Upper lobe of right lung (tissue), 1 donor: ENCODE measurements around the gene EML1. TPM values are rescaled to one million over a fixed set of nuclear protein-coding genes. Genes with fewer than 3 reads are reported as not detected.
A peak's percentile ranks its signal among the peaks of the same experiment; 100 is the strongest.

ENCODE experiments used
- ATAC-seq: fragments of 200-7000 bp; cut with Tn5 transposase; one replicate; pipeline ENCODE4 v1.9.1; 2020; ENCODE audit warnings: mild to moderate bottlenecking, moderate library complexity
- DNase-seq: peaks from one replicate; pipeline ENCODE4 v3.0.0-alpha.2; 2020
- H3K27ac ChIP-seq: fragments of 200-600 bp; one replicate; pipeline ENCODE4 v1.8.0; 2022
- H3K27me3 ChIP-seq: fragments of 200-600 bp; one replicate; pipeline ENCODE4 v1.8.0; 2022; ENCODE audit warnings: mild to moderate bottlenecking
- H3K36me3 ChIP-seq: fragments of 200-600 bp; one replicate; pipeline ENCODE4 v1.8.0; 2022
- H3K4me1 ChIP-seq: fragments of 200-600 bp; one replicate; pipeline ENCODE4 v1.8.0; 2022
- H3K4me3 ChIP-seq: fragments of 200-600 bp; one replicate; pipeline ENCODE4 v1.8.0; 2022; ENCODE audit warnings: mild to moderate bottlenecking
- H3K9me3 ChIP-seq: fragments of 200-600 bp; one replicate; pipeline ENCODE4 v1.8.0; 2022
- CTCF ChIP-seq: fragments of 200-600 bp; IDR thresholded peaks from one replicate; pipeline ENCODE4 v1.8.0; 2022; ENCODE audit warnings: antibody characterized with exemption
- intact Hi-C: fragments of 100-400 bp; cut with DNase I; formaldehyde crosslinking; loops from one replicate; pipeline ENCODE4 v1.11.0; 2022
- total RNA-seq: library from RNA; stranded (reverse); fragmentation: NEBNext Ultra II Directional; extraction: Animal tissue kit (Norgen Biotek cat#: 25700); gene quantifications from one replicate; pipeline ENCODE4 v1.2.1, GENCODE V29; 2021
- donor health status: DM: no; HTN: yes; CAD: no; lungs with severe emphysema.

Gene EML1
- total RNA-seq, 1 donor from 2014 or later = 42.2 TPM

- H3K4me3 ChIP-seq = no peak overlapping the region
- ATAC-seq (no peak), DNase-seq (peak; percentile 52)
- no peaks in the 10 kb centered on the region for H3K36me3 ChIP-seq
- H3K9me3 ChIP-seq = no peaks in the 10 kb centered on the region
- no peak overlapping the region for H3K27ac ChIP-seq
- no peak for TF ChIP-seq CTCF
- peaks cover 50% of the 10 kb centered on the region for H3K4me1 ChIP-seq
- no peaks in the 10 kb centered on the region for H3K27me3 ChIP-seq
- intact Hi-C loops = no loop called here
These were observed 38.8 kb upstream of the EML1 start for GRCh38 chr14:99754141-99755067.

DNA sequence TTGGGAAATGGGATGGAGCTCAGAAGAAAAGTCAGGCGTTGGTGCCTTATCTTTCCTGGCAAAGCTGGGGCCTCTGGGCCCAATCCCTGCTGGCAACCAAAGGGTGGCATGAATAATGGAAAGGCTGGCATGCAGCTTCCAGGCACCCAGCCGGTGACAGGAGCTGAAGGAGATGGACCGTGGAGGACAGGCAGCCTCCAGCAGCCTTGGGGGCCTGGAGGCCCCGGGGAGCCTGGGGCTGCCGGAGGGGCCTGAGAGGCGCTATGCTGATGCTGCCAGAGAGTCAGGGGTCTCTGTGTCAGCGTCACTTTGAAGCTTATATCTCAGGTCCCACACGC lies 38.2 kb upstream of the EML1 start:
- Histone ChIP-seq H3K36me3 (no peaks in the 10 kb centered on the region), H3K4me3 (no peak overlapping the region)

DNA sequence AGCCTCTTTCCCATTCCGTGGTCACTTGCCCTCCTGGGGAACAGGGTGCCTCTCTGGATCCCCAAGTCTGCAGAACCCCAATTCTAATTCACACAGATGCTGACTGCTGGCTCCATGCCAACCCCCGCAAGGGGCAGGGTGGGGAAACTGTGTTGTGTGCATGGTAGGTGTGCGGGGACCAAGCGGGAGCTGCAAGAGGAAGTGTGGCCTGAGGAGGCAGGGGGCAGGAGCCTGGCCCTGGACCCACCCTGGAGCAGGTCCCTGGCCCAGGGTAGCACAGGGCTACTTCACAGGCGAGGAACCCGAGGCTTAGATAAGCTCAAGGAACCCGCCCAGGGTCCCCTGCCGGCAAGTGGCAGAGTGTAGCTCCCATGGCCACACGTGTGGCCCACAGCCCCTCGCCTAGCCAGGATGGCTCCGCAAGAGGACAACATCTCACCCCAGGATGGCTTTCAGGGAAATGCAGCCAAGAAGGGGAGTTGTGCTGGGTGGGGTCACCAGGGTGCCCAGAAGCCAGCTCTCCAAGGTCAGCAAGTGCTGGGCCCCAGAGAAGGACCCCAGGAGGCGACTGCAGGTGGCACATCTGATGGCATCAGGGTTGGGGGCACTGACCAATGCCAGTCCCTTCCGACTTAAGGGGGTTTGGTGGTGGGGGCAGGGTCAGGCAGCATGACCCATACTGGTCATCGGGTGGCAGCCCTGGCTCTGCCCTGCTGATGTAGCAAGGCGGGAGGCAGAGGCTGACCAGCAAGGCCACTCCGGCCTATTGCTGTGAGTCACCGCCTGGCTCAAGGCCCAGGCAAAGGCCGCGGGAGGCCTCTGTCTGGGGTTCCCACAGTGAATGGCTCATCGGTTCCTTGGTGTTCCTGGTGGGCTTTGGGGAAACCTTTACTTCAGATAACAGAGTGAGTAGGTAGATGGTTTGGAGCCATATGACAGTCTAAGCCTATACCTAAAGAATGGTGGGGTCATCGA lies 37.3 kb upstream of the EML1 start:
- H3K9me3 ChIP-seq = no peaks in the 10 kb centered on the region
- H3K36me3 ChIP-seq = no peaks in the 10 kb centered on the region
- H3K4me1 ChIP-seq = peaks cover 38% of the 10 kb centered on the region
- peak; percentile 61 for ATAC-seq
- no peak for TF ChIP-seq CTCF
- intact Hi-C loops = no loop called here
- H3K27ac ChIP-seq = peak overlapping the region; percentile 30
- peak; percentile 74 for DNase-seq
- H3K27me3 ChIP-seq = no peaks in the 10 kb centered on the region
- H3K4me3 ChIP-seq = no peak overlapping the region

More for the DNA sequence above, 38.2 kb upstream of the EML1 start:
- H3K4me1 ChIP-seq = peaks cover 43% of the 10 kb centered on the region
- no peaks in the 10 kb centered on the region for H3K27me3 ChIP-seq
- no peak overlapping the region for H3K27ac ChIP-seq
- intact Hi-C loops = no loop called here
- no peak for TF ChIP-seq CTCF
- H3K9me3 ChIP-seq = no peaks in the 10 kb centered on the region
- DNase-seq (peak; percentile 51), ATAC-seq (no peak)

- Histone ChIP-seq H3K9me3 (no peaks in the 10 kb centered on the region), H3K4me1 (peaks cover 36% of the 10 kb centered on the region), H3K27me3 (no peaks in the 10 kb centered on the region), H3K27ac (no peak overlapping the region), H3K4me3 (no peak overlapping the region), H3K36me3 (no peaks in the 10 kb centered on the region)
- intact Hi-C loops = no loop called here
- no peak for ATAC-seq
- no peak for TF ChIP-seq CTCF
- peak; percentile 49 for DNase-seq
These were observed 36.4 kb upstream of the EML1 start for GRCh38 chr14:99756796-99757195.

DNA sequence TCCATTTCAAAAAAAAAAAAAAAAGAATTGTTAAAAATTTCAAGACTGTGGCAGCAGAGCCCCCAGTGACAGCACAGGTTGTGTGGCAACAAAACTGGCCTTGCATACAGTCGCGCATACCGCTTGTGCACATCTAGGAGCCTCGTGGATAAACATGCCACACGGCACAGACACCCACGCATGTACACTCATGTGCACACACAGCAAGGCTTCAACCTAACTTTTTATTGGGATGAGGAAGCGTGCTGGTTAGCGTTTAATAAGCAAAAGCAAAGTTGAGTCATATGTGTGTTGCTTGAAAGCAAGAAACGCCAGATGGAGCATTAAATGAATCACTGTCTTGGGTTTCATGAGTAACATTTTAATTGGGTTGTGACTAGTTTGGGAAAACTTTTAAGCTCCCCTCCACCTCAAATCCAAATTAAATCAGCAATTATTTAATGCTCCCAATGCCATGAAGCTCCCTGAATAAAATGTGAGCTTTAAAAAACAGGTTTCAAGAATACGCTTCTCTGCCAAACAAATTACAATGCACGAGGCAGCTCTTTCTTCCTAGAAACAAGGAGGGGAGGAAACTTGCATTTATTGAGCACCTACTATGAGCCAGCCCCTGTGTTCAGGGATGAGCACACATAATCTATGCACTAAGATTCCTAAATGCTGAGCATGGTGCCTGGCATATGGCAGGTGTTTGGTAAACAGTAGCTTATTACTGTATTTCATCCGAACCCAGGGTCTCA lies 35.7 kb upstream of the EML1 start:
- DNase-seq = peak; percentile 30
- ATAC-seq = no peak
- no peaks in the 10 kb centered on the region for H3K36me3 ChIP-seq
- peaks cover 29% of the 10 kb centered on the region for H3K4me1 ChIP-seq
- no peaks in the 10 kb centered on the region for H3K27me3 ChIP-seq
- H3K27ac ChIP-seq = no peak overlapping the region
- TF ChIP-seq CTCF = no peak
- no peak overlapping the region for H3K4me3 ChIP-seq
- H3K9me3 ChIP-seq = no peaks in the 10 kb centered on the region
- intact Hi-C loops = no loop called here
